Stimulated activated CD4-positive, alpha-beta T cell treated with anti-CD3 and anti-CD28 coated beads, Interleukin-2, amount 100 ng/mL, for 24 hours (primary cell): ENCODE data around the gene TRPV5.

Experiments used
- DNase-seq, 2 donors: peaks; one replicate each; pipeline ENCODE4 v3.0.0-alpha.2; 2020

TRPV5 gene

DNA sequence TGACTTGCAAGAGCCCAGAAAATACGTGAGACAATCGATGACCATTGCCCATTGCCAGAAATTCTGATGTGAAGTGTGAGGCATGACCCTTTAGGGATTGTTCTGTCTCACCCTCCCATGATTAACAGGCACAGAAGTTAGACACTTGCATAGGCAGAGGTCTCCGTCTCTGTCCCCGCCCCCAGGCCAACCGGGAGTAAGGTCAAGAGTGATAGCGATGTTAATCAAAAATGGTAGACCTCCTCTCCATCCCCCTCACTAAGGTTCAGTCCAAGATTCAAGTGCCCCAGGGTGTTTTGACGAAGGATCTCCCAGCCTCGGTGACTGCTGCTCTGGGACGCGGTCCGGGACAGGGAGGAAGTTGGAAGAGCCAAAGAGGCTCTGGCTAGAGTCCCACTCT, 25.3 kb downstream of the TRPV5 start:
- DNase-seq: no peak

DNA sequence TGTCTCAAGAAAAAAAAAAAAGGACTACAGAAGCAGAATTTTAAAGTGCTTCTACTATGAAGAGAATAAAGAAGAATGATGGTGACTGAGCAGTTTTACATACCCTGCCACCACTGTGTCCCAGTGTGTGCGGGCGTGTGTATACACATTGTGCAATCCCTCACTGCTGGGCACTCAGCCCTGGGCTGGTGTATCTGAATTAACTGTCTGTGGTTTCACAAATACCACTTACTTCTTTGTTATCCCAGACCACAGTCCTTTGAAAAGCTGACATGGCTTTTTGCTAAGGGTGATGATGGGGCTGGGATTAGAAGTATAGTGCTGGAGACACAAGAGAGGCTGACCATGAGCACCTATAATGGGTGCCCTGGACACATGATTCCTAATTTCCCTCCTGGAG, 26.9 kb downstream of the TRPV5 start:
- DNase-seq: no peak

GRCh38 chr7:142905759-142906158, 27.8 kb downstream of the TRPV5 start:
- no peak for DNase-seq

- no peak for DNase-seq
Measured at GRCh38 chr7:142904128-142904527, 29.4 kb downstream of the TRPV5 start.

DNA sequence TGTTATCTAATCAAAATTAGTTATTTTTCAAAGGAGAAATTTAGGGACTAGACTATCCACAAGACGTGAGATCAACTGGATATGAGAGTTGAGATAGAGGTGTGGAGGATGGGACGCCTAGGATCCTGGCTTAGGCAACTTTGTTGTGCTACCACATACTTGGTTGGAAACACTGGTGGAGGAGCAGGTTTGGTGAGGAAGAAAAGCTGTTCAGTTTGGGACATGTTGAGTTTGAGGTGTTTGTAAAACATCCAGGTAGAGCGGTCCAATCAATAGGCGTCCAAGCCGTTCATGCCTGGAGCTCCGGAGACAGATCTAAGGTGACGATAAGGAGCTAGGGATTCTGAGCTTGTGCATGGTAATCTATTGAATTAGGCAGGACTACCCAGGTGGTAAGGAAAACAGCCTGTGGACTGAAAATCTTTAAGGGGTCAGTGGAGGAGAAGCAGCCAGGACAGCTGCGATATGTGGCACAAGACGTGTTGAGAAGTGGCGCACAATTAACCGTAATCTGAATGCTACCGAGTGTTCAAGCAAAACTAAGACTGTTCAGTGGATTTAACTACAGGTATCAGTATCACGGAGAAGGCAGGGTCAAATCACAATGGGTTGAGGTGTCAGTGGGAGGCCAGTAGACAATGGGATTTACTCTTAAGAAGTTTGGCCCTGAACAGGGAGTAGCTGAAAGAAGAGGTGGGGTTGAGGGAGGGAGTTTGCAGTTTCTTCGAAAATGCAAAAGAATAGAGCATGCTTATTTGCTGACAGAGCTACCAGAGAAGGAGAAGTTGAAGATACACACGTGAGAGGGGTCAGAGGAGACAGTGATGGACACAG, 31.9 kb downstream of the TRPV5 start:
- DNase-seq: no peak

DNA sequence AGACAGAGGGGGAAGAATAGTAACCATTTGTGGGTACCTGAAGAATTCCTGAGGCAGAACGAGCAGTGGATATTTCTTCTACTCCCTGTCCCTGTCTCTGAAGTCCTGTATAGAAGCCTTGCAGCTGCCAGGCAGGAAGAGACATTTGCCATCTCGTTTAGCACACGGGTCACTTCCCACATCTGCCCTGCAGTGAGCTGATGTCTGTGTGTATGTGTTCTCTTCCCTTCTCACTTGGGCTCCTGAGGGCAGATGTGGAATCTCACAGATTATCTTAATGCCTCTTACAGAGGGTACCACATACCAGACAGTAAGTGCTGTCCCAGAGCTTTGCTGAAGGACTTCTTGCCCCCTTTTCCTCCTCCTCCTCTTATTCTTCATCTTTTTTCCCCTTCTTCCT, 33.9 kb downstream of the TRPV5 start:
- no peak for DNase-seq

DNA sequence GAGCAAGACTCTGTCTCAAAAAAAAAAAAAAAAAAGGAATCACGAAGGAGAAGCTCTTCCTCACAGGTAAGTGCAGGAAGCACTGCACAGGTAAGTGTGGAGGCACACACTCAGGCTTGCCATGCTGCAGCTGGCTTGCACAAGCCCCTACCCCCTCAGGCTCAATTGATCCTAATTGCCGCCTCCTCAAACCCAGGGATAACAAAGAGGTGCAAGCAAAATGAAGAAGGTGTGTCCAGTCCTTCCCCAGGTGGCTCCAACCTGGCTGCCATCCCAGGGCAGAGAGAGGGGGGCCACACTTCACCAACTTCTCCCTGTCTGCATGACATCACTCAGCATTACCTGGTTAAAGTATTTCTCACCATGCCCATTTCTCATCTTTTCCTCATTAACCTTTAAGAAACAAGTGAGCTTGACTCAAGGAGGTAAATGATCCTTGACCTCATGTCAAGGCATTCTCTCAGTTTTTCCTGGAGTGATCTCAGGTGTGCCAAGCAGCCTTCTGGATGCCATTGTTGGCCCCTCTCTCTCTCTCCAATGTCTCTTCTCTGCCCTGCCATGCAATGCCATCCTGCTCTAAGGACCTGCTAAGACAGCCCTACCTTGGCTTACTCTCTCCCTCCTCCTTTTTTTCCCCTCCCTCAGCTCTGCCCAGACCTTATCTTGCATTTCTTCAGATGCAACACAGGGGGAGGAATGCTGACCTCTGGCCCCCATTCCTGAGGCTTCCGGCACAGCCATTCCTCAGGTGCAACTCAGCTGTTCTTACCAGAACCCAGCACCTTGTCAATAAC, 35.0 kb downstream of the TRPV5 start:
- no peak for DNase-seq

- DNase-seq: no peak
Measured at GRCh38 chr7:142897691-142898090, 35.9 kb downstream of the TRPV5 start.

DNA sequence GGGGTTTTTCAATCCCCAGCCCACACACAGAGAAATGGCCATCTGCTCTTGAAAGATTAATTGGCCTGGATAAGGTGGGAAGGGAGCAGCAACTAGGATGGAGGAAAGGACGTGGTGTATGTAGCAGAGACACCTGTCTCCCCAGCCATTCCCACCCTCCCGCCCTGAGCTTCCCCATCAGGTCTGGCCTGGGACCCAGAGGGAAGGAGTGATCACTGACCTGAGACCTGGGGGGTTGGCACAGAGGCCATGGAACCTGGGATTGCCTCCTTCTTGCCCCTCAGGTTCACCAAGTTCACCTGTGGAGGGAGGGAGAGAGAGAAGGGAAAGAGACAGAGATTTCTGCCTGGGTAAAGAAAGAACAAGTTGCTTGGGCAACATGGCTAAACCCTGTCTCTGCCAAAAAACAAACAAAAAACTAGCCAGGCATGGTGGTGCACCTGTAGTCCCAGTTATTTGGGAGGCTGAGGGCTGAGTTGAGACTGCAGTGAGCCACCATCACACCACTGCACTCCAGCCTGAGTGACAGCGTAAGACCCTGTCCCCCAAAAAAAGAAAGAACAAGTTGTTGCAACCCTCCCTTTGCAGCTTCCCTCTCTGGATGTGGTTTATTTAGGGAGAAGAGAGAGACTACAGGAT, 36.7 kb downstream of the TRPV5 start:
- DNase-seq: no peak

DNA sequence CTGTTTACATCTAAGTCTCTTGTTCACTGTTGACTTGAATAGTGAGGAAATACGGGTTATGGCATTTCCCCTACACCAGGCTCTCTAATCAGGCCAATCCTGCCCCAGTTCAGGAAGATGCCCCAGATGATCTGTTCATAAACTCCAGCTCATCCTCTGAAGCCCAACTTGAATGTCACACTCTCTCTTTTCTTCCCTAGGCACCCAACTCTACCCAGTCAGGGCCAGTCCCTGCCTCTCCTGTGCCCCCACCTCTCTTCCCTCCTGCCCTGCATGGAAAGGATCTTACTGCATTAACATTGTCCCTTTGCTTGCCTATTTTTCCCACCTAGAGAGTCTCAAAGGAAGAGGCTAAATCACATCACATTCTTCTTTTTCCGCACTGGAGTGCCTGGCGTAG, 37.4 kb downstream of the TRPV5 start:
- no peak for DNase-seq

DNA sequence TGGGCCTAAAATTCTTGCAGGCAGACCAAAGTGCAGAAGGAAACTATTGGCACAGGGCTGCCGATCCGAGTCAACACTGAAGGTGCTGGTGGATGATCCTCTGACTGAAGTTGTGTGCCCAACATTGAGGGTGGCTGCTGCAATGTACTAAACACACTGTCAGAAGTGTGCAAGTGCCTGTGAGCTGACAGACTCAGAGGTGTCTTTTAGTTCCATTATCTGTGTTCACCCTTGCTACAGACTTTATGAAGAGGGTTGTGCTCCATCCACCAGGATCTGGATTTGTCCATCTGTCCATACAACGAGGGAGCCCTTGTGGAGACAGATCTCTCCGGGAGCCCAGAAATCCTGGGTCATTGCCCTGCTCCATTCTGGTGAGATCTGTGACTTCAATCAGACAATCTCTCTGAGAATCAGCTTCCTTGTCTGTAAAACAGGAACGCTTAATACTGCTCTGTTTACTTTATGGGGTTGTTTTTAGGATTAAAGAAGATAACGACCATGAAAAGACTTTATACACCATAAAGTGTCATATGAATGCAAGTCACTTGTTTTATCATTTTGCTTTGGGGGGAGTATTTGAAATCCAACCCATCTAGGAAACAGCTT, 38.5 kb downstream of the TRPV5 start:
- DNase-seq: no peak

DNA sequence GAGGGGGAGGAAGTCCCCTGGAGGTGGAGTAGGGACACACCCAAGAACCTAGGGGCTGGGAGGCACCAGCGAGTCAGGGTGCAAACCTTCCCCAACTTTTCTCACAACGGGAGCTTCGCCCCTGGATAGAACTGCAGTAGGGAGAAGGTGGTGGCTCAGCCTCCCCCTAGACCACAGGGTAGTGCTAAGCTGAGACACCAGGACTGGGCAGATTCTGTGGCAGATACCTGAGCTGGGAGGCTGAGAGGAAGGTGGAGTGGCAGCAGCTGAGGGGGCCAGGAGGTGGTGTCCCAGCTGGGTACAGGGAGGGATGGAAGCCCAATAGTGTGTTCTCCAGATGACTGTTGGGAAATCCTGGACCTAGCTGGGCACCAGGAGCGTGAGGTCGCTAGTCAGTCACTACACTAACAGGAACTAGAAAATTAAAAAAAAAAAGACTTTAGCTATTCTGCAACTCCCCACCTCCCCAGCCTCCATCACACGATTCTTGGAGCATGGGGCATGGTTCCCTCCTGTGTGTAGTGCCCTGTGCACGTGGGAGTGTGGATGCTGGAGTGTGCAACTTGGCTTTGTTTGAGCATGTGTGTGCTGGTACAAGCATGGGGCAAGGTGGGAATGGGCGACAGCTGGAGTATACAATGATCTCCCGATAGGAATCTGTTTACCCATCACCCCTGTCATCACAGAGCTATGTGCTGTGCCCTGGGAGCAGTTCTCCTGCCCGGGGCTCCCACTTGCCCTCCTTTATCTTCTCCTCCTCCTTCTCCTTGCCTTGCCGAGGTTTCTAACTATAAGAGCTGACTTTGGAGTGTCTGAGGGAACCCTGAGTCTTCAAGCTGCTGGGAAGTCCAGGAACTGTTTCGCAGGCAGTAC, 39.2 kb downstream of the TRPV5 start:
- DNase-seq: no peak

GRCh38 chr7:142892951-142893350, 40.6 kb downstream of the TRPV5 start:
- no peak for DNase-seq

GRCh38 chr7:142891490-142892082, 42.0 kb downstream of the TRPV5 start:
- no peak for DNase-seq

DNA sequence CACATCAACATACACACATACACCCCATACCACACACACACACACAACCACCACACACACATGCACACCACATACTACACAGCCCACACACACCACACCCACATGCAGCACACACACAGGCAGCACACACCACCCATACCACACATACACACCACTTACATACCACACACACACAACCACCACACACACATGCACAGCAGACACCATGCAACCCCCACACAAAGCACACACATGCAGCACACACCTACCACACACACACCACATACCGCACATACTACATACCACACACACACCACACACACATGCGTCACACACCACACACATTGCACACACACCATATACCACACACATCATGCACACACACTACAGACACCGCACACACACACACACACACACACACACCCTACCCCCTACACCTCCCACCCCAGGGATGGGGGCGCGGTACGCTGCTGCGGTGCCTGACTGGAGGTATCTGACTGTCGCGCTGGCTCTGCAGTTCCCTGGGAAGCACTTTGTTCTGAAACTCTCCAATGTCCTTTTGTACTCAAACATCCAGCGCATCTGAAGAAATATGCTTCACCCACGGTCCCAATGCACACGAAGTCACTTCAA, 42.6 kb downstream of the TRPV5 start:
- no peak for DNase-seq

DNA sequence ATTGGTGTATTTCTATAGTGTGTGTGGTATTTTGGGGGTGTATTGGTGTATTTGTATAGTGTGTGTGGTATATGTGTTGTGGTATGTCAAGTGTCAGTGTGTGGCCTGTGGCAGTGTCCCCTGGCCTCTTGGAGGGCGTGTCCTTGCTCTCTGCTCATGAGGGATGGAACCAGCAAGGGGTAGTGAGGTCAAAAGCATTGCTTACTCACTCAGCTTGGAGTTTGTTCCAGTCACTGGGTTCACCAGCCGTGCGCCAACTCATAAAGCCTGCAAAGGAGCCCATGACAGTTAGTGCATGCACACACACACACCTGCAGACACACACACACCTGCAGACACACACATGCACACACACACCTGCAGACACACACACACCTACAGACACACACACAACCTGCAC, 43.7 kb downstream of the TRPV5 start:
- no peak for DNase-seq

GRCh38 chr7:142887282-142888015, 46.1 kb downstream of the TRPV5 start:
- DNase-seq: no peak

GRCh38 chr7:142886866-142887265, 46.7 kb downstream of the TRPV5 start:
- DNase-seq: no peak

GRCh38 chr7:142885311-142886230, 48.0 kb downstream of the TRPV5 start, which contains the start of gene TRPV6:
Gene TRPV6, minus strand, starts transcription at chr7:142885745.
- no peak for DNase-seq

DNA sequence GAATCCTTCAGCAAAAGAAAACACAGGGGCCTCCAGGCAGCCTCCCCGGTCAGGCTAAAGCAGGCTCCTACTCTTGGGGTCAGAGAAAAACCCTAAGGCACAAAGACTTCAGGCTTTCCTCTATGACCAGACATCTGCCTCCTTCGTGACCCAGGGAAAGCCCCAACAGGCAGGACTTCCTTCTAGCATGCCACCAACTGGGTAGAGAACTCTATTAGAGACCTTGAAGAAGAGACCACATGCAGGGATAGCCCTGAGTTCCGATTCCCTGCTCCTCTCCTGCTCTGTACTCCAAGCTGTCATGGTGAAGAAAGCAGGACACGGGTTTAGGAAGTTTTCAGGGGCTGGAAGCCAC, 49.3 kb downstream of the TRPV5 start:
- no peak for DNase-seq
